Keratinocyte (primary cell): ENCODE measurements around the gene CDX1. TPM values are rescaled to one million over a fixed set of nuclear protein-coding genes. Genes with fewer than 3 reads are reported as not detected.

Source experiments
- DNase-seq: peaks from one replicate; pipeline ENCODE4 v3.0.0-alpha.2; 2011; ENCODE audit warnings: low read depth, missing footprints, low spot score
- FAIRE-seq: peaks from 2 replicates; lab custom pipeline; 2011; peaks lifted over from hg19 to GRCh38; lab: Jason Lieb, UNC
- H2AFZ ChIP-seq: 2 replicates; pipeline ENCODE4 v1.6.0; 2012; ENCODE audit warnings: low read length, control low read depth, inconsistent platforms; ENCODE audit not compliant: control insufficient read depth
- H3K27ac ChIP-seq: 2 replicates; pipeline ENCODE4 v1.5.1; 2011; ENCODE audit warnings: low read length; ENCODE audit not compliant: control insufficient read depth, insufficient read depth
- H3K27me3 ChIP-seq: 3 replicates; pipeline ENCODE4 v1.6.0; 2011; ENCODE audit warnings: low read length; ENCODE audit not compliant: control insufficient read depth, insufficient read depth; ENCODE audit errors: extremely low read depth
- H3K36me3 ChIP-seq, 2 experiments: 2 replicates in 1 of 2; 3 replicates in 1 of 2; pipeline ENCODE4 v1.5.1; 2011; ENCODE audit warnings: low read length in 2 of 2, mild to moderate bottlenecking in 1 of 2; ENCODE audit not compliant: control insufficient read depth in 2 of 2, insufficient read depth in 2 of 2; ENCODE audit errors: extremely low read depth in 1 of 2
- H3K4me1 ChIP-seq: 3 replicates; pipeline ENCODE4 v1.5.1; 2011; ENCODE audit warnings: low read length; ENCODE audit not compliant: control insufficient read depth, insufficient read depth; ENCODE audit errors: extremely low read depth
- H3K4me2 ChIP-seq: 3 replicates; pipeline ENCODE4 v1.6.0; 2011; ENCODE audit warnings: low read depth, low read length; ENCODE audit not compliant: control insufficient read depth, insufficient read depth; ENCODE audit errors: extremely low read depth
- H3K4me3 ChIP-seq, 3 experiments: fragments of 200-600 bp in 1 of 3; sonication (generic) in 1 of 3; 2 replicates in 2 of 3; 3 replicates in 1 of 3; pipeline ENCODE4 v1.5.1; 2011 to 2016; ENCODE audit warnings: low read length in 3 of 3, mild to moderate bottlenecking in 3 of 3, control low read depth in 2 of 3, inconsistent platforms in 1 of 3, low read depth in 1 of 3, mixed read lengths in 1 of 3, mixed run types in 1 of 3, moderate library complexity in 1 of 3; ENCODE audit not compliant: control insufficient read depth in 2 of 3, insufficient read depth in 2 of 3; ENCODE audit errors: extremely low read depth in 1 of 3
- H3K79me2 ChIP-seq: 2 replicates; pipeline ENCODE4 v1.6.0; 2012; ENCODE audit warnings: low read length; ENCODE audit not compliant: control insufficient read depth, insufficient read depth
- H3K9ac ChIP-seq: 3 replicates; pipeline ENCODE4 v1.6.0; 2011; ENCODE audit warnings: low read length; ENCODE audit not compliant: control insufficient read depth, insufficient read depth; ENCODE audit errors: extremely low read depth
- H3K9me1 ChIP-seq: 3 replicates; pipeline ENCODE4 v1.6.0; 2011; ENCODE audit warnings: low read length; ENCODE audit not compliant: control insufficient read depth, insufficient read depth; ENCODE audit errors: extremely low read depth
- H3K9me3 ChIP-seq: 2 replicates; pipeline ENCODE4 v1.5.1; 2012; ENCODE audit warnings: low read depth, low read length; ENCODE audit not compliant: control insufficient read depth
- H4K20me1 ChIP-seq: 3 replicates; pipeline ENCODE4 v1.6.0; 2011; ENCODE audit warnings: low read length; ENCODE audit not compliant: control insufficient read depth, insufficient read depth; ENCODE audit errors: extremely low read depth
- CTCF ChIP-seq, 3 experiments: IDR thresholded peaks in 1 of 3; conservative IDR thresholded peaks in 1 of 3; optimal IDR thresholded peaks in 1 of 3; 2 replicates in 2 of 3; 3 replicates in 1 of 3; pipeline versions ENCODE3 to v1.5.1; 2011; ENCODE audit warnings: low read length in 3 of 3, mild to moderate bottlenecking in 3 of 3, moderate library complexity in 2 of 3, control low read depth in 1 of 3, inconsistent platforms in 1 of 3; ENCODE audit not compliant: insufficient read depth in 2 of 3; ENCODE audit errors: extremely low read depth in 1 of 3
- EZH2 ChIP-seq: IDR thresholded peaks from one replicate; pipeline ENCODE4 v1.6.1; 2012; ENCODE audit warnings: inconsistent platforms, mild to moderate bottlenecking, low read length, moderate library complexity
- dilution Hi-C: fragments of 300-500 bp; cut with MboI; formaldehyde crosslinking; loops from one replicate; pipeline ENCODE4 v1.7.0; 2020; ENCODE audit warnings: low sequenced_read_pairs; ENCODE audit not compliant: extremely low pct_ligation_motif_present
- polyA plus RNA-seq, 5 experiments: library from polyadenylated mRNA; depleted of rRNA in 3 of 5; stranded (reverse) in 3 of 5; stranded (forward) in 1 of 5; unstranded in 1 of 5; fragments of >200 nt; gene quantifications; 1 replicate in 1 of 5; 2 replicates in 3 of 5; 3 replicates in 1 of 5; pipeline versions ENCODE4 v1.2.1 to v1.2.3, GENCODE V29; 2011 to 2012; ENCODE audit warnings: missing spikeins in 2 of 5, low read depth in 1 of 5, low replicate concordance in 1 of 5

Gene CDX1
- polyA plus RNA-seq, 1 donor (not counting 4 experiments of a cell fraction or from before 2014, with no cell fraction given): not detected

- Histone ChIP-seq H3K9me1 (no peaks in the 10 kb centered on the region), H3K4me1 (peaks cover 12% of the 10 kb centered on the region), H3K4me2 (no peak overlapping the region), H3K9me3 (no peaks in the 10 kb centered on the region), H3K9ac (no peak overlapping the region), H3K27me3 (no peaks in the 10 kb centered on the region), H4K20me1 (no peaks in the 10 kb centered on the region), H3K79me2 (no peaks in the 10 kb centered on the region), H3K36me3 (no peaks in the 10 kb centered on the region), H3K27ac (no peak overlapping the region), H2AFZ (no peak overlapping the region), H3K4me3 (no peak overlapping the region)
- no peak for TF ChIP-seq CTCF (optimal IDR thresholded peaks at IDR 0.05 in 1 of 3, IDR thresholded peaks at IDR 0.05 in 1 of 3, conservative IDR thresholded peaks at IDR 0.05 in 1 of 3; ENCODE audit: extremely low read depth in 1 of 3, insufficient read depth in 2 of 3, low read length in 3 of 3)
- TF ChIP-seq EZH2: no peak
- DNase-seq (no peak), FAIRE-seq (no peak)
- dilution Hi-C loops: no loop called here
These were observed 20.3 kb upstream of the CDX1 start for GRCh38 chr5:150146235-150146634.

- TF ChIP-seq EZH2: no peak
- no peak for TF ChIP-seq CTCF (optimal IDR thresholded peaks at IDR 0.05 in 1 of 3, IDR thresholded peaks at IDR 0.05 in 1 of 3, conservative IDR thresholded peaks at IDR 0.05 in 1 of 3; ENCODE audit: extremely low read depth in 1 of 3, insufficient read depth in 2 of 3, low read length in 3 of 3)
- DNase-seq (no peak), FAIRE-seq (no peak)
- Histone ChIP-seq H3K9ac (no peak overlapping the region), H3K4me2 (no peak overlapping the region), H3K9me1 (no peaks in the 10 kb centered on the region), H2AFZ (no peak overlapping the region), H3K4me1 (peaks cover 12% of the 10 kb centered on the region), H3K36me3 (no peaks in the 10 kb centered on the region), H4K20me1 (no peaks in the 10 kb centered on the region), H3K27me3 (peaks cover under 1% of the 10 kb centered on the region), H3K27ac (no peak overlapping the region), H3K79me2 (no peaks in the 10 kb centered on the region), H3K4me3 (no peak overlapping the region), H3K9me3 (no peaks in the 10 kb centered on the region)
- dilution Hi-C loops: no loop called here
These were observed 19.5 kb upstream of the CDX1 start for GRCh38 chr5:150146862-150147601.
